ENCODE results near the gene WDSUB1.

The WDSUB1 gene

DNA sequence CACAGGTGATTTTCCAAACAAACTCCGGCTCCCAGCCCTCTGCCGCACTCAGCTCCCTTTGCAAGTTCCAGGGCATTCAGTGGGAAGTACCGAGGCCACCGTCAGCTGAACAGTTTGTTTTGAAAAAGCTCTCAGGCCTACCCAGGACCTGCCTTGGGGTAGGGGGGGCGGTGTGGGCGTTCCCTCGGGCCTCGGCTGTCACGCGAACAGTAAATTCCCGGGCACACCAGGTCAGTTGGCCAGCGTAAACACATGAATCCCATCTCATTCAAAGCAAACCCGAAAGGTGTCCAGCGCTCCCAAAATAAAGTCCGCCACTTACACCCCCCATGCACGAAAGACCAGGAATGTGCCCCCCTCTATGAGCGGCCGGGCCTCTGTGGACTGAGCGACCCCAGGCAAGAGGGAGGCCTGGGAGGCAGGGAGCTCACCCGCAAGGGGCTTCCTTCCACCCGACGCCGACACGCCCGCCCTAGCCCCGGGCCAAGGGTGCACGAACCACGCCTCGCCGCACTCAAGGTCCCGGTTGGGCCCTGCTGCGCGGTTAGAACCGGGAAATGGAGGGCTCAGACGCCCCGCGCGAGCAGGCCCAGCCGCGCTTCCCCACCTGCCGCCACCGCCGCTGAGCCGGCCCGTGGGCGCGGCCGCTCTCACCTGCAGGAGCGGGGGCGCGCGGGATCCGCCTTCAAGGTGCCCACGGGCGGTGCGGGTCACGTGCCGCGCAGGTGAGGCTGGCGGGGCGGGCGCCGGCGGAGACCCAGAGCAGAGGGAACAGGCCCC lies at the start of gene WDSUB1:
TSS of gene WDSUB1 (minus strand) at position 775 of the 780 bp plus-strand sequence. CDS start 3,634 bp downstream, outside the sequence.
- DNase-seq, result peak; percentile 1 to 10

- DNase-seq, result no peak
These were observed 40.2 kb upstream of the WDSUB1 start for GRCh38 chr2:159326569-159327255.

DNA sequence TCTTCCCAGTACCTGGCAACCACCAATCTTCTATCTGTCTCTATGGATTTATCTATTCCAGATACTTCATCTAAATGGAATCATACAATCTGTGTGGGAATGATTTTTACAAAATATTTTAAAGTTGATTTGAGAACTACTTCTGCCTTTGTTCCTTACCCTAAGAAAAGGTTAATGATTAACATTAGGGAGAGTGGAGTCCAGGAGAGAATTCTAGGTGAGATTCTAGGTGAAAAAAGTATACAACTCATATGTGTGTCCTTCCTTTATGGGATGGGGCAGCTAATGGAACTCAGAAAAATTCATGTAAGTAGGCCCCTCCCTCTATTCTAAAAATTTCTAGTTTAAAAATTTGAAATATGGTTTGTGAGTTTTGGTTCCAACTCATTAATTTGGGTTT lies 35.9 kb upstream of the WDSUB1 start:
- no peak for DNase-seq

- DNase-seq, result no peak
These were observed 31.0 kb upstream of the WDSUB1 start for GRCh38 chr2:159317392-159318088.

DNA sequence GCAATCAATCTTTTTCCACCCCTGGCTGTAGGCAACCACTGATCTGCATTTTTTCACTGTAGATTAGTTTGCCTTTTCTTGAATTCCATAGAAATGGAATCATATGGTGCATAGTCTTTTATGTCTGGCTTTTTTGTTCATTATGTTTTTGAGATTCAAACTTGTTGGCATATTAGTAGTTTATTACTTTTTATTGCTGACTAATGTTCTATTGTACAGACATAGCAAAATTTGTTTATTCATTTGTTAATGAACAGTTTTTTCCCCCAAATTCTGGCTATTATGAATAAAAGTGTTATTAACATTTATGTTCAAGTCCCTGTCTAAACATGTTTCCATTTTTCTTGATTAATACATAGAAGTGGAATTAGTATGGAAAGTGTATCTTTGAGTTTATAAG lies 21.4 kb upstream of the WDSUB1 start:
- no peak for DNase-seq

DNA sequence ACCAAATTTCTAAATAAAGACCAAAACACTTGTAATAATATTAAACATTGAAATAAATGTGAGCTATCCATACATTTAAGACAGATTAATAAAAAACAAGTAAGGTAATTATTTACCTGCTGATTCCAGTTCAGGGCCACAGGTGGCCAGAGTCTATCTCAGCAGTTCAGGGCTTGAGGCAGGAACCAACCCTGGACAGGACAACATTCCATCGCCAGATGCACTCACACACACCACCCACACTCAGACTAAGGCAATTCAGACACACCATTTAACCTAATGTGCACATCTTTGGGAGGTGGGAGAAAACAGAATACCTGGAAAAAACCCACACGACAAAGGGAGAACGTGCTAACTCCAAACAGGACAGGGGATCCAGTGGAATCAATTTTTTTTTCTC lies 14.1 kb upstream of the WDSUB1 start:
- no peak for DNase-seq

DNA sequence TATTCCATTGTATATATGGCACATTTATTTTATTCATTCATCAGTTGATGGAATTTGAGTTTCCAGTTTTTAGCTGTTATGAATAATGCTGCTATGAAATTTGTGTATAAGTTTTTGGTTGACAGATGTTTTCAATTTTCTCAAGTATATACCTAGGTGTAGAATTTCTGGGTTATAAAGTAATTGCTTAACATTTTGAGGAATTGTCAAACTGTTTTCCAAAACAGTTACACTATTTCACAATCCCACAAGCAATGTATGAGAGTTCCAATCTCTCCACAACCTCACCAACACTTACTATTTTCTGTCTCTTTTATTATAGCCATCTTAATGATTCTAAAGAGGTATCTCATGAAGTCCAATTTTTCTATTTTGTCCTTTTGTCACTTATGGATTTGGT lies 12.5 kb upstream of the WDSUB1 start:
- no peak for DNase-seq

GRCh38 chr2:159297042-159297707 lies 10.7 kb upstream of the WDSUB1 start:
- DNase-seq, result no peak

DNA sequence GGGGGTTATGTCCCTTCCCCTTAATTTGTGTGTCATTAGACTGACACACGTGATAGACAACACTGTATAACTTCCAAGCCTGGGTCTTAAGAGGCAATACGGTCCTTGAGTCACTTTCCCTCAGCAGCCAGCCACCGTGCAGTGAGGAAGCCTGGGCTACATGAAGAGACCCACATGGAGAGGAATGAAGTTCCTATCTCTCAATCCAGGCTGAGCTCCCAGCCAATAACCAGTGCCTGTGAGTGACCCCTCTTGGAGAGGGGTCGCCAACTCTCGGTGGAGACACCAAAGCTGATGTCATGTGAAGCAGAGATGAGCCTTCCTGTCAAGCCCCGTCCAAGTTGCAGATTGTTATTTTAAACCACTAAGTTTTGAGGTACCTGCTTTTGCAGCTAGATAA lies 5.7 kb upstream of the WDSUB1 start:
- DNase-seq, result no peak

DNA sequence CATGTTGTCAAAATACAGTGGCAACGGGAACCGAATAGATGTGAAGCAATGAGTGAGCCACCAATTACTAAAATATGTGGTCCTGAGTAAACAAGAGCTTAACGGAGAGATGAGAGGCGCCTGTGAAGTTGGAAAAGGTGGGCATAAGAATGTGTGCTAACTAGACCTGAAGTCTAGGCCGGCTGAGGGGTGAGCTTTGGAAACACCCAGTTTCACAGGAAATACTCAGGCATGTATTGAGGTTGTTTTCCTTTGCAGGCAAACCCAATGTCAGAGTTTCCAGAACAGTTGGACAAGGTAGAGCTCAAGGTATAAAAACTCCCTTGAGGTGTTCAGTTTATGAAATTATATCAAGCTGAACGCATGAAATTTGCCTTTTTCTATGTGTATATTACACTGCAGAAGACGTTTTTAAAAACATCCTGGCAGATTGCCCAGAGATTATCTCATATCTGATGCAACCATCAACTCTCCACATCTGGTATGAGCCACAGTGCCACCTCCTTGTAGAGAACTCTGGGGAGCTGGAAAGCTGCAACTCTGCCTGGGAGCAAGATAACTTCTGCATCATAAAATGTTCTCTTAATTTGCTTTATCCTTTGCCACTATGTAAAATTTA lies 3.9 kb upstream of the WDSUB1 start:
- no peak for DNase-seq

DNA sequence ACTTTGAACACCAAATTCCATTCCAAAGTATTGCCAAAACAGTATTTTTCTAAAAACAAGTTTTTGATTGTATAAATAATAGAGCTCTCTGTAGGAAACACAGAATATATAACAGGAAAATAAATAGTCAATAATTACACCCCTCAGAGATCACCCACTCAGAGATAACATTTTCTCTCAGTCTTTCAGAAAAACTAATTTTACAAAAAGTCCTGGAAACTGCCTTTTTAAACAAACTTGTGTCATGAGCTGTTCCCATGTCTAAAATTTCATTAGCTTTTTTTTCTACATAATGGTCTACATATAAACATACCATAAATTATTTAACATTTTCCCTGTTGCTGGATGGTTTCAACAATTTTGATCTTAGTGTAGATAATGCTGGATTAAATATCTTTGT lies 1.2 kb upstream of the WDSUB1 start:
- DNase-seq, result no peak

DNA sequence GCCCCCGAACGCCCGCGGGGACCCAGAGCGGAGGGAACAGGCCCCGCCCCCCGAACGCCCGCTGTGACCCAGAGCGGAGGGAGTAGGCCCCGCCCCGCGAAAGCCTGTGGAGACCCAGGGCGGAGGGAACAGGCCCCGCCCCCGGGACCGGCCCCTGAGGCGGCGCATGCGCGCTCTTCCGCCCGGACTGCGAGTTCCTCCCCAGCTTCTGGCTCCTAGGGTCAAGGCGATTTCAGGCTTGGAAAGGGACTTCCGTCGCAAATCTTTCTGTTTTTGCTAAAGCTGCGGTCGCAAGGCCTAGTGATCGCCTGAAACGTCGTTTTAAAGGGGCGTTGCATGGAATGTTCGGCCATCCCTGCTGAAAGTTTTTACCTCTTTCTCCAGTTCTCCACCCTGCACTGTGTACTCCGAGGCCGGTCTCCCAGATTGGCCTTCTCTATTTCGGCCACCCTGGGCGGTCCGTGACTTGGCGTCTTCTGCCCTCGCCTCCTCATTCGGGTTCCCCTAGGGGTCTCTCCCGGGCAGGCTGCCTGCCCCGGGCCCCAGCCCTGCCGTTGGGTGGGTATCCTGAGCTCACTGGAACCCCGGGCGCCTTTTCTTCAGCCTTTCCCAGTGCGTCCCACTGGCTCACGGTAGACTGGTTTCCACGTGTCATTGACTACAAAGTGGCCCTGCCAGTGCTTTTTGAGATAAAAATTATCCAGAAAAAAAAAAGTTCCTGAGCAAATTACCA lies 372 bp upstream of the WDSUB1 start:
- peak; percentile 97 for DNase-seq

- DNase-seq, result no peak
These were observed 1.1 kb downstream of the WDSUB1 start for GRCh38 chr2:159285433-159285832.

DNA sequence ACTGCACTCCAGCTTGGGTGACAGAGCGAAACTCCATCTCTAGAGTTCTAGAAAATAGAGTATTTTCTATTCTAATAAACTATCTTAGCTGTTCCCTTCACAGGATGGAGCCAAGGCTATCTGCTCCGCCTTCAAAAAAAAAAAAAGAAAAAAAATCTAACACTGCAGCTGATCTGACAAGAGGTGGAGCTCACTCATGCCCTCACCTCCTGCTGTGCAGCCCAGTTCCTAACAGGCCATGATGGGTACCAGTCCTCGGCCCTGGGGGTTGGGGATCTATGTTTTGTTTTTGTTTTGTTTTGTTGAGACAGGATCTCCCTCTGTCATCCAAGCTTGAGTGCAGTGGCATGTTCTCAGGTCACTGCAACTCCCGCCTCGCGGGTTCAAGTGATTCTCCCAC lies 3.0 kb downstream of the WDSUB1 start:
- DNase-seq, result no peak

DNA sequence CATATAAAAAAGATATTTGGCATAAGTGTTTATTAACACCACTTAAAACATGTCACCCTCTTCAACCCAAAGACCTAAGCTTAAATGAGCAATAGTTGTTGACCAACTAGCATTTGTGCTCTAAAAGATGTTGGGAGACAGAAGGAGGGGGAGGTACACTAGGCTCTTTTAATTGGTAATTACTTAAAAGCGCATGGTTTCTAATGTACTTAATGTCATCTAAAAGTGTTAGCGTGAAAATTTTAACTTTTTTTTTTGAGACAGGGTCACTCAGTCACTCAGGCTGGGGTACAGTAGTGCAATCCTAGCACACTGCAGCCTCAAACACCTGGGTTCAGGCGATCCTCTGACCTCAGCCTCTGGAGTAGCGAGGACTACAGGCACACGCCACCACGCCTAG lies 5.5 kb downstream of the WDSUB1 start:
- no peak for DNase-seq

DNA sequence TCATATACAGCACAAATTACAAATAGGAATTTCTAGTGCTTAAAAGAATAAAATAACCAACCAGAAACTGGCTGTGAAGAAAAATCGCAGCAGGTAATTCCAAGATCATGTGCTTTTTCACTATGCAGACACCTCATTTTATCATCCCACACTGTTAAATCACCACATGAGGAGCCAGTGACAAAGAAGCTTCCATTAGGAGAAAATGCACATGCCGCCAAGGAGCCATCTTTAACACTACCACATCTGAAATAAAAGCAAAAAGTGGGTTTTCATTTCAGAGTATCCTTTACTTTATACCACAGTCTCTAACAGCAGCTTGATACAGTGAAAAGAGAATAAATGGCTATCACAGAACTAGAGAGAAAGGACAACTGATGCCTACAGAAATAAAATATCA lies 6.8 kb downstream of the WDSUB1 start:
- no peak for DNase-seq

DNA sequence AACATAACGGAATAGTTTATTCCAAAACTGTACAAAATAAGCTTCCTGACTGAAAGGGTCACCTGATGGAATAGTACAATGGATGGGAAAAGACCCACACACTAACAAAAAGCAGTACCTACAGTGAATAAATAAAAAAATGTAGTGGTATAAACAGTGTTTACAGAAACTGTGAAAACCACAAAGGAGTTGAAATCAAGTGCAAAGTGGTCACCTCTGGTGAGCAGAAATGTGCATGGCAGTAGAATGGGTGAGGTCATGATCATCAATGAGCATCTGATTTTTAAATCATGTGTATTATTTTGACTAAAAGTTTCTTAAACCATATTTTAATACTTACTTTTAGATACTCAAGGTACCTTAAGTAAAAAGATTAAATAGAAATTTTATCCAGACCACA lies 11.4 kb downstream of the WDSUB1 start:
- DNase-seq, result no peak

DNA sequence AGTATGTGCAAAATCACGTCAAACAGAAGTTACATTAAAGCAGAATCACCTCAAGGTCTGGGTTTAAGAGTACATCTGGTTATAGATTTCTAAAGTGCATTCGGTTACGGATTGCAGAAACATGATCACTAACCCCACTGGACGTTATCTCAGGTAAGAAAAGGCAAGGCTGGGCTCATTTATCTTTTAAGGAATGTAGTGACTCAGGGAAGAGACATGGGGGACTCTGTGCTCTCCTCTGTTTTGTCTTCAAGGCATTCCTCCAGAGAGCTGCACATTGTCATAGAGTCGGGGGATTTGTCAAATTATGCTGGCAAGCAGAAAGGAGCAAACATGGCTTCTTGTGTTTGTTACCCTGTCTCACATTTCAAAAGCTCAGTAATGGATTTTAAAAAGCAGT lies 14.3 kb downstream of the WDSUB1 start:
- no peak for DNase-seq

DNA sequence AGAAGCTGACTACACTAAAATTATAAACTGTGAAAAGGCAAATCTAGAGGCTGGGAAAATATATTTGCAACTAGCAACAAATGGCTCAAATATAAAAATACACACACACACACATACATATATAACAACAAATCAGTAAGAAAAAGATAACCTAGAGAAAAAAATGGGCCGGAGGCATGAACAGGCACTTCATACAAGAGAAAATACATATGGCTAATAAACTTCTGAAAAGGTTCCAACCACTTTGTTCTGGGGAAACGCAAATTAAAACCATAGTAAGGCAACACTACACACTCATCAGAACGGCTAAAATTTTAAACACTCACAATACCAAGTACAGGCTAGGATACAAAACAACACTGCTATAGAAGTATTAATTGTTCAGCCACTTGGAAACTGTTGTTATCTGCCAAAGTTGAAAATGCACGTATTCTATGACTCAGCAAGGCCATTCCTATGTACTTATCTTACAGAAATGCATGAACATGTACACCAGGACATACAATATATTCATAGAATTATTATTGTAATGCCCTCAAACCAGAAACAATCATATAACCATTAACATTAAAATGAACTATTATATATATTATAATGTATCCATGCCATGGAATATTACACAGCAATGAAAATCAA lies 15.6 kb downstream of the WDSUB1 start:
- DNase-seq, result no peak

DNA sequence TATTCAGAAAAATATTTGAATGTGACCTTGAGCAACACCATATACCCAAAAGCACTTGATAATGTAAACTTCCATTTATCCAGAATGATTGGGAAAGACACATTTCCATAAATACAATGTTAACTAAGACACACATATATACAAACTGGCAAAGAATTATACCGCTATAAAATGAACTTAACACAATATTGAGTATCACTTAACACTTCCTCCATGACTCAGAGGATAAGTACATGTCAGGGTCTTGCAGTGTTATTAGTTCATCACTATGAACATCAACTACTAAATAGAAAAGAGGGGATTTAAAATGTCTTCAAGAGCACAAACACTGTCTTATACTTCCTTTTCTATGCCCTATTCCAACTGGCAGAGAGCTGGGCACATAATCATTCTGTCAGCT lies 18.6 kb downstream of the WDSUB1 start:
- no peak for DNase-seq

- DNase-seq, result no peak
These were observed 19.9 kb downstream of the WDSUB1 start for GRCh38 chr2:159266554-159266953.

DNA sequence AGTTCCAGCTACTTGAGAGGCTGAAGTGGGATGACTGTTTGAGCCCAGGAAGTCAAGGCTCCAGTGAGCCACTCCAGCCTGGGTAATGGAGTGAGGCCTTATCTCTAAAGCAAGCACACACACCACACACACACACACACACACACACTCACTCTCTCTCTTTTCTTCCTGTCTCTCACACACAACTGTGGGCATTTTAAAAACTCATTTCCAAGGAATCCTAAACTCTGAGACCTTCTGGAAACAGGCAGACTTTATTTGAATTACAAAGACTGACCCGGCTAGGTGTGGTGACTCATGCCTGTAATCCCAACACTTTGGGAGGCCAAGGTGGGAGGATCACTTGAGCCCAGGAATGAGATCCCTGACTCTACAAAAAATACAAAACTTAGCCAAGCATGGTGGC lies 21.3 kb downstream of the WDSUB1 start:
- DNase-seq, result no peak
